Stomach (tissue), 4 donors: ENCODE results near the gene CPVL.

Source experiments
- EP300 ChIP-seq: sonication (generic); formaldehyde crosslinking; IDR thresholded peaks from one replicate; pipeline ENCODE4 v1.6.1; 2017; ENCODE audit warnings: antibody characterized with exemption
- POLR2A ChIP-seq, 4 donors: fragments of 450-650 bp; IDR thresholded peaks; one replicate each; pipeline ENCODE4 v1.6.1; 2016; ENCODE audit warnings: antibody characterized with exemption in 4 of 4, control low read depth in 2 of 4, mild to moderate bottlenecking in 1 of 4, moderate library complexity in 1 of 4
- POLR2AphosphoS5 ChIP-seq, 3 donors: sonication (generic); formaldehyde crosslinking; IDR thresholded peaks; one replicate each; pipeline ENCODE4 v1.6.1; 2016; ENCODE audit warnings: antibody characterized with exemption in 3 of 3
- TF ChIP-seq, protein P1 (sequence below), 7 experiments: fragments of 450-650 bp in 4 of 7; fragments of 200-600 bp in 3 of 7; sonication (generic) in 3 of 7; IDR thresholded peaks; one replicate each; pipeline ENCODE4 v1.5.1; 2016 to 2019; ENCODE audit warnings: antibody characterized with exemption in 7 of 7, control low read depth in 2 of 7, mild to moderate bottlenecking in 1 of 7

DNA sequence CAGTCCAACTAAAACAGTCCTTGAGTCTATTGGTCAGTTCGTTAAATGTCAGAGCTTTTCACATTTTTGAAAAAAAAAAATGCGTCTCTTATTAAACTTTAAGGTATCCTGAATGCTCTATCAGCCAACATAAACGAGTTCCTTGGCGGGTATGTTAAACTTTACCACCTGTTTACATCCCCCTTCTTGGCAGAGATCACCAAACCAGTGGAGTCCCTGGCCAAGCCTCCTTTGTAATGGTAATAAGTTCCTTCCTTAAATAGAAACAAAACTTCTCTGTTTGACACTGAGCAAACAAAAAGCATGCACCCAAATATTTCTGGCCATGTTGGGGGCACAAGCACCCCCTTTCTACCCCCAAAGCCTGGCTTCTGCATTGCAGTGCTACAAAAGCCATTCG lies 191.4 kb downstream of the CPVL start:
- TF ChIP-seq POLR2A (IDR thresholded peaks at IDR 0.05) = no peak
- no peak for TF ChIP-seq POLR2AphosphoS5 (IDR thresholded peaks at IDR 0.05)
- TF ChIP-seq, protein P1, sequence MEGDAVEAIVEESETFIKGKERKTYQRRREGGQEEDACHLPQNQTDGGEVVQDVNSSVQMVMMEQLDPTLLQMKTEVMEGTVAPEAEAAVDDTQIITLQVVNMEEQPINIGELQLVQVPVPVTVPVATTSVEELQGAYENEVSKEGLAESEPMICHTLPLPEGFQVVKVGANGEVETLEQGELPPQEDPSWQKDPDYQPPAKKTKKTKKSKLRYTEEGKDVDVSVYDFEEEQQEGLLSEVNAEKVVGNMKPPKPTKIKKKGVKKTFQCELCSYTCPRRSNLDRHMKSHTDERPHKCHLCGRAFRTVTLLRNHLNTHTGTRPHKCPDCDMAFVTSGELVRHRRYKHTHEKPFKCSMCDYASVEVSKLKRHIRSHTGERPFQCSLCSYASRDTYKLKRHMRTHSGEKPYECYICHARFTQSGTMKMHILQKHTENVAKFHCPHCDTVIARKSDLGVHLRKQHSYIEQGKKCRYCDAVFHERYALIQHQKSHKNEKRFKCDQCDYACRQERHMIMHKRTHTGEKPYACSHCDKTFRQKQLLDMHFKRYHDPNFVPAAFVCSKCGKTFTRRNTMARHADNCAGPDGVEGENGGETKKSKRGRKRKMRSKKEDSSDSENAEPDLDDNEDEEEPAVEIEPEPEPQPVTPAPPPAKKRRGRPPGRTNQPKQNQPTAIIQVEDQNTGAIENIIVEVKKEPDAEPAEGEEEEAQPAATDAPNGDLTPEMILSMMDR (IDR thresholded peaks at IDR 0.05) = no peak
- TF ChIP-seq EP300 = no peak
